ENCODE data around the gene TMEM131. TPM values are rescaled to one million over a fixed set of nuclear protein-coding genes. Genes with fewer than 3 reads are reported as not detected.
A peak's percentile ranks its signal among the peaks of the same experiment; 100 is the strongest.

TMEM131 gene
- total RNA-seq, 8 experiments from 2014 or later: 13.3 to 54.6 (median 20.2) TPM

DNA sequence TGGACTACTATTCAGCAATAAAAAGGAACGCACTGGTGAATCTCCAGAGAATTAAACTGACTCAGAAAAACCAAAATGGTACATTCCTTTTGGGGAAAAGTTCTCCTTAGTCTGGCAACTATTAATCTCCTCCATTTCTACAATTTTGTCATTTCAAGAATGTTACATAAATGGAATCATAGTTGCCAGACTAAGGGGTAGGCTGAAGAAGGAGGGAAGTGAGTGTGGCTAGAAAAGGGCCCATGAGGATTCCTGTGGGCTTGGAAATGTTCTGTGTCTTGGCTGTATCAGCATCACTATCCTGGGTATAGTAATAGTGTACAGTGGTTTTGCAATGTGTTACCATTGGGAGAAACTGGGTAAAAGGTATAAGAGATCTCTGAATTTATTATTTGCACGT, 209.9 kb downstream of the TMEM131 start:
- no peak for ATAC-seq (replicated peaks in 6 of 8)
- in situ Hi-C loops (cut with MboI; ENCODE audit: low pct_unique_long_range_greater_than_20kb in 2 of 9, low sequenced_read_pairs in 9 of 9, unreplicated experiment in 9 of 9): no loop called here
- Histone ChIP-seq H3K4me3 (no peak overlapping the region), H3K27ac (no peak overlapping the region), H3K4me1 (replicated peaks in 1 of 2) (no peaks in the 10 kb centered on the region)
- 44 to 100% (median 100%) methylated on average over 1 to 2 of the region's 2 CpGs; no CpG with 5 or more reads in 1 of the 10 experiments for WGBS, 10 experiments

DNA sequence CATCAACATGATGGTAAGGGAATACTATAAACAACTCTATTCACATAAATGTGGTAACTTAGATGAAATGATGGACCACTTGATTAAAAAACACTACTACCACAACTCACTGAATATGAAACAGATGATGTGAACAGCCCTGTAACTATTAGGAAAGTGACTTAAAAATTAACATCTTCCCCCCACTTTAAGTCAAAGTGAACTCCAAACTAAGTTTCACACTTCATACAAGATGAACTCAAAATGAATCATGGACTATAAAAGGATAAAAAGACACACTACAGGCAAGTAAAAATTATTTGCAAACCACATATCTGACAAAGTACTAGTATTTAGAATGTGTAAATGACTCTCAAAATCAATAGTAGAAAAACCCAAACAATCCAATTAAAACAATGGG, 210.8 kb downstream of the TMEM131 start:
- Histone ChIP-seq H3K4me3 (no peak overlapping the region), H3K27ac (no peak overlapping the region), H3K4me1 (replicated peaks in 1 of 2) (no peaks in the 10 kb centered on the region)
- ATAC-seq (replicated peaks in 6 of 8): no peak
- in situ Hi-C loops (cut with MboI; ENCODE audit: low pct_unique_long_range_greater_than_20kb in 2 of 9, low sequenced_read_pairs in 9 of 9, unreplicated experiment in 9 of 9): no loop called here

DNA sequence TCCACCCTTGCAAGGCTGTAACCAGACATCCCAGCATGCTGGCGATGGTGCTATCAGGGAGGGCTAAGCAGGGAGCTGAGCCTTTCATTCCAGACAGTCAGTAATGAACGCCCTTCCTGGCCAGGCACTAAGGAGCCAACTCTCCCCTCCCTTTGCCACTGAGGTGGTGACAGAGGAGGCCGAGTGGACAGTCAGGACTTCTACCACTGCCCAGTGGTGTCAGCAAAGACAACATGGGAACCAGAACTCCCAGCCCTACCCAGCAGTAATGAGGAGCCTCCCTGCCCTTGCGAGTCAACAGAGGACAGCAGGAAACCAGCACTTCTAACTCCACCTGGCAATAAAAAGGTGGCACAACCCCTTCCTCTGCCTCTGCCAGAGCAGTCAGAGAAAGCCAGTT, 213.8 kb downstream of the TMEM131 start:
- in situ Hi-C loops (cut with MboI; ENCODE audit: low pct_unique_long_range_greater_than_20kb in 2 of 9, low sequenced_read_pairs in 9 of 9, unreplicated experiment in 9 of 9): no loop called here
- no peaks in the 10 kb centered on the region for H3K4me1 ChIP-seq (replicated peaks in 1 of 2)
- H3K27ac ChIP-seq: no peak overlapping the region
- no peak overlapping the region for H3K4me3 ChIP-seq
- 90 to 100% (median 100%) methylated on average over 1 to 2 of the region's 4 CpGs; no CpG with 5 or more reads in 6 of the 10 experiments for WGBS, 10 experiments
- ATAC-seq (replicated peaks in 6 of 8): peak in 2 of 8 experiments; percentile 20 to 53

DNA sequence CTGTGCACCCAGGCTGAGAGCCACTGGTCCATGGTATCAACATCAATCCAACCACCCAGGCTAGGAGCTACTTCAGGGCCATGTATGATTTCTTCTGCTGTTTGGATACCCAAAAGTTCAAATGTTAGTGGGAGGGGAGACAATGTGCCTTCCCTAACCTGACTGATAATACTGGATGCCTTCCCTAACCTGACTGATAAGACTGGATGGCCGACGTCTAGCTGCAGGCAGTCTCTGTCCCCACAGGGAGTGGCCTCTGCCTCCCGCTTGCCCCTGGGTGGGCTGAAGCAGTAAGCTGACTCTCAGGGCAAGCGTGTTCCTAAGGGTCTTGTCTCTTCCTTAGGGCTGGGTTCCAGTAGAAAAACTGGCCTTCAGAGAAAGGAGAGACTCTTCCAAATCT, 216.6 kb downstream of the TMEM131 start:
- in situ Hi-C loops (cut with MboI; ENCODE audit: low pct_unique_long_range_greater_than_20kb in 2 of 9, low sequenced_read_pairs in 9 of 9, unreplicated experiment in 9 of 9): no loop called here
- 90 to 100% methylated on average over 2 of the region's 4 CpGs; no CpG with 5 or more reads in 8 of the 10 experiments for WGBS, 10 experiments
- Histone ChIP-seq H3K4me3 (no peak overlapping the region), H3K4me1 (replicated peaks in 1 of 2) (no peaks in the 10 kb centered on the region), H3K27ac (no peak overlapping the region)
- ATAC-seq (replicated peaks in 6 of 8): no peak

DNA sequence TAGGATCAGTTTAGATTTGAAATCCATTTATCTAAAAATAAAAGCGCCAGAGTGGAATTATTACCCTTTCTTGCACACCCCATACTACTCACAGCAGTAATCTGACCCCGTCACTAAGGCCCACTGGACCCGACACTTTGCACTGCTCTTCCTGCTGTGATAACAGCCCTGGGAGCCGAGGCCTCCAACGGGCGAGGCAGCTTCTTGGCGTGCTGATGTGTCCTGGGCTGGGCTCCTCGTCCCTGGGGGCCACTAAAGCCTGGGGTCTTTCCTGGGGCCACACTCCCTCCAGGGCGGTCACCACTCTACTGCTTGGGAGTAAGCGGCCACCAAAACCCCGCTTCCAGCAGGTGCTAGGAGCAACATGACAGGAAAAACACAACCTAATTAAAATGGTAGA, 220.7 kb downstream of the TMEM131 start:
- ATAC-seq (replicated peaks in 6 of 8): no peak
- WGBS, 10 experiments: 89 to 100% (median 91%) methylated on average over 2 to 9 of the region's 11 CpGs; no CpG with 5 or more reads in 3 of the 10 experiments
- Histone ChIP-seq H3K4me1 (replicated peaks in 1 of 2) (peaks cover 3 to 4% of the 10 kb centered on the region in 2 donors), H3K4me3 (no peak overlapping the region), H3K27ac (no peak overlapping the region)
- in situ Hi-C loops (cut with MboI; ENCODE audit: low pct_unique_long_range_greater_than_20kb in 2 of 9, low sequenced_read_pairs in 9 of 9, unreplicated experiment in 9 of 9): no loop called here

DNA sequence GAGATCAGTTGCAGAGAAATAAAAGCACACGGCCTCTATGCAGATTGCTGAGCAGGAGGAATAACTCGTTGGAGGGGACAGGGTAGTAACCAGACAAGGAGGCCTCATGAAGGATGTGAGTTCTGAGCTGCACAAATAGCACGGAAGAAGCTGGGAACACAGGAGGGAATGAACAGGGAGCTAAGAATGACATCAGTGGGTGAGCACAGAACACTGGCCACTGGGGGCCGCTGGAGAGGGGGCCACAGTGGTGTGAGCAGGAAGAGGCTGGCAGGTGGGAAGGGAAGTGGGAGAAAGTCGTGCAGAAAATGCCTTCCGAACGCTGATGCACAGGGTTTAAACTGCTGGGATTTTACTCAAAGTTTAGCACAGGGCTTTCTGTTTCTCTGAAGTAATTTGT, 221.3 kb downstream of the TMEM131 start:
- in situ Hi-C loops (cut with MboI; ENCODE audit: low pct_unique_long_range_greater_than_20kb in 2 of 9, low sequenced_read_pairs in 9 of 9, unreplicated experiment in 9 of 9): no loop called here
- WGBS, 10 experiments: 60 to 100% (median 76%) methylated on average over 1 to 6 of the region's 7 CpGs; no CpG with 5 or more reads in 2 of the 10 experiments
- H3K27ac ChIP-seq: no peak overlapping the region
- peaks cover 3 to 6% of the 10 kb centered on the region in 2 donors for H3K4me1 ChIP-seq (replicated peaks in 1 of 2)
- H3K4me3 ChIP-seq: no peak overlapping the region
- ATAC-seq (replicated peaks in 6 of 8): peak in 4 of 8 experiments; percentile 36 to 79 (median 72)

DNA sequence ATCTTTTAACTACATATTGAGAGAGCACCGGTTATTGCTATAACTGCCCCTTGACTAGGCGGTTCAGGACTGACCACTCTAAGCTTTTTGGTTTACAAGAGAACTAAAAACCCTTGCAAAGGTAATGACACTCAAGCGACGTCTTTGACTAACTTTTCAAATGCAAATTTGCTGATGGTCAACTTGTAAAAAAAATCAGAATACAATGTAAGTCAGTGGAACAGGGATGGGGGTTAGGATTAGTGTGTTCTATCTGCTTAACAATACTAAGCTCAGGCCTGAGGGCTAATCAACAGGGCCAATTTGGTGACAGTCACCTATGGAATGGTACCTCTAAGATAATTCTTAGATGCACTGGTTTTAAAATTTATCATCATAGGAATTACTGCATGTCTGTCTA, 225.3 kb downstream of the TMEM131 start:
- no peak overlapping the region for H3K27ac ChIP-seq
- in situ Hi-C loops (cut with MboI; ENCODE audit: low pct_unique_long_range_greater_than_20kb in 2 of 9, low sequenced_read_pairs in 9 of 9, unreplicated experiment in 9 of 9): no loop called here
- no peak overlapping the region for H3K4me3 ChIP-seq
- WGBS, 10 experiments: 19 to 100% (median 54%) methylated on average over 1 to 3 of the region's 4 CpGs
- no peak for ATAC-seq (replicated peaks in 6 of 8)
- H3K4me1 ChIP-seq (replicated peaks in 1 of 2): peaks cover 3 to 6% of the 10 kb centered on the region in 2 donors

DNA sequence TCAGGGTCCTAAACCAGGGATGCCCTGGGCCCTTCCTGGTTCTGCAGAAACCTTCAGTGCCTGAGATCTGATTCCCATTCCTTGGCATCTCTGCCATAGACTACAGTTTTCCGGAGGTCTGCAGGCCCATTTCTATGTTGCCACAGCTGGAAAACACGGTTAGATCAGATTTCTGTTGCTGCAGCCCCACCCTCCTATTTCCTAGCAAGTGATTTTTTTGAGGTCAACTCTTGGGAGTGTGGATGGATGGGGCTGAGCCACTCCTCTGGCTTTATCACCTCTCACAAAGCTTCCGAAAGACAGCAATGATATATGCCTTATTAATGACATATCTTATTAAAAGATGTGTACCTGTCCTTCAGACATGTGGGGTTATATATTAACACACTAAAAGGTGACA, 226.0 kb downstream of the TMEM131 start:
- H3K4me3 ChIP-seq: no peak overlapping the region
- in situ Hi-C loops (cut with MboI; ENCODE audit: low pct_unique_long_range_greater_than_20kb in 2 of 9, low sequenced_read_pairs in 9 of 9, unreplicated experiment in 9 of 9): no loop called here
- WGBS, 10 experiments: 33 to 100% (median 67%) methylated on average over 1 to 3 of the region's 3 CpGs; no CpG with 5 or more reads in 4 of the 10 experiments
- ATAC-seq (replicated peaks in 6 of 8): peak in 3 of 8 experiments; percentile 16 to 89 (median 87)
- H3K27ac ChIP-seq: no peak overlapping the region
- peaks cover 3 to 6% of the 10 kb centered on the region in 2 donors for H3K4me1 ChIP-seq (replicated peaks in 1 of 2)

DNA sequence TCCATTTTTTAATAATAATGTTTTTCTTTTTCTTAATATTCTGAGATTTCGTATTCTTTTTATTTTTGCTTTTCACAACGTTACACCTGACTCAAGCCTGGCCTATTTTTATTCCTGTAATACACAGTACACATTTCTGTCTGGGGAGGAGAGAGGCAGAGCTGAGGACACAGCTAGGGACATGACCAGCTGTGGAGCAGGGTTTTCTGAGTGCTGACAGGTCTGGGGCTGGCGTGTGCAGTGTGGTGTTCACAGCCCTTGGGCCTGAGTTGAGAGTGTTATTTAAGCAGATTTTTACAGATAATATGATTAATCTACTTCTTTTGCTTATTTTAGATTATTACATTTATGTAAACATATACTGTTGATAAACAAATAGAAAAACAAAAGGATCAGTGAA, 226.4 kb downstream of the TMEM131 start:
- Histone ChIP-seq H3K27ac (no peak overlapping the region), H3K4me3 (no peak overlapping the region), H3K4me1 (replicated peaks in 1 of 2) (peaks cover 3 to 6% of the 10 kb centered on the region in 2 donors)
- WGBS, 10 experiments: 47 to 100% (median 93%) methylated on average over 2 to 3 of the region's 3 CpGs
- ATAC-seq (replicated peaks in 6 of 8): peak in 2 of 8 experiments; percentile 46 to 52
- in situ Hi-C loops (cut with MboI; ENCODE audit: low pct_unique_long_range_greater_than_20kb in 2 of 9, low sequenced_read_pairs in 9 of 9, unreplicated experiment in 9 of 9): no loop called here

DNA sequence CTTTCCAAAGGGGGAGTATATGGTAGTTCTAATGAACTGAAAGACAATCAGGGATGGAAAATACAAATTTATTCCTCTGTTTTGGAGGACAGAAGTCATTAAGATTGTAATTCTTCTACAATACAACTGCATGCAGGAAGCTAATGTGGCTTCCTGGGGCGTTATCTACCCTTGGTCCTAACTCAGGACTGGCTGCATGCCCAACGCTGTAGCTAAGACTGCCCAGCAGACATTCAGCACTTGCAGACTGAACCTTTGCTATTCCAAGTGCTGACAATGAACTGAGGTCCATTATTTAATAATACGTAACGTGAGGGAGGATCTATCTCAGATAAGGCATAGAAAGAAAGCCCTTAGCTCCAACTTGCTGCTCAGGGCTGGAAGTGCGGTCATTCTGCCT, 229.2 kb downstream of the TMEM131 start:
- in situ Hi-C loops (cut with MboI; ENCODE audit: low pct_unique_long_range_greater_than_20kb in 2 of 9, low sequenced_read_pairs in 9 of 9, unreplicated experiment in 9 of 9): no loop called here
- no peak for ATAC-seq (replicated peaks in 6 of 8)
- no peak overlapping the region for H3K27ac ChIP-seq
- H3K4me1 ChIP-seq (replicated peaks in 1 of 2): peaks cover 3 to 6% of the 10 kb centered on the region in 2 donors
- no peak overlapping the region for H3K4me3 ChIP-seq
- 93 to 100% (median 96%) methylated on average over 2 to 5 of the region's 5 CpGs; no CpG with 5 or more reads in 1 of the 10 experiments for WGBS, 10 experiments

DNA sequence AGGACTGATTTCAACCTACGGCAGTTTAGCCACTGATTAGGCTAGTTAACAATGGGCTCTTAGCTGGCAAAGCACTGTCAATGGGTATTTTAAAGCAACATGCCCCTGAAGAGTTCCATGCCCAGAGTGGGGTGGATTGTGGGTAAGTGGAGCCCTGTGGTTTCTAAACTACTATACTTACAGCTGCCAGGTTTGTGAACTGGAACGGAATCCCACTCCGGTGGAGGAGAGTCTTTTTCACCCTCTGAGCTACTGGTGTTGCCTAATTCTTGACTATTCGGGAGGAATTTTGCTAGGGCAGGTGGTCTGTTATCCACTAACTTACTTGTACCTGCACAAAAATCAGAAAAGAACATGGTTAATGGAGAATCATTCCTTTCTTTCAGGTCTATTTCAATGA, 229.8 kb downstream of the TMEM131 start:
- 83 to 100% (median 100%) methylated on average over 1 to 4 of the region's 4 CpGs; no CpG with 5 or more reads in 1 of the 10 experiments for WGBS, 10 experiments
- no peak overlapping the region for H3K27ac ChIP-seq
- peaks cover 3 to 6% of the 10 kb centered on the region in 2 donors for H3K4me1 ChIP-seq (replicated peaks in 1 of 2)
- in situ Hi-C loops (cut with MboI; ENCODE audit: low pct_unique_long_range_greater_than_20kb in 2 of 9, low sequenced_read_pairs in 9 of 9, unreplicated experiment in 9 of 9): no loop called here
- ATAC-seq (replicated peaks in 6 of 8): no peak
- no peak overlapping the region for H3K4me3 ChIP-seq

DNA sequence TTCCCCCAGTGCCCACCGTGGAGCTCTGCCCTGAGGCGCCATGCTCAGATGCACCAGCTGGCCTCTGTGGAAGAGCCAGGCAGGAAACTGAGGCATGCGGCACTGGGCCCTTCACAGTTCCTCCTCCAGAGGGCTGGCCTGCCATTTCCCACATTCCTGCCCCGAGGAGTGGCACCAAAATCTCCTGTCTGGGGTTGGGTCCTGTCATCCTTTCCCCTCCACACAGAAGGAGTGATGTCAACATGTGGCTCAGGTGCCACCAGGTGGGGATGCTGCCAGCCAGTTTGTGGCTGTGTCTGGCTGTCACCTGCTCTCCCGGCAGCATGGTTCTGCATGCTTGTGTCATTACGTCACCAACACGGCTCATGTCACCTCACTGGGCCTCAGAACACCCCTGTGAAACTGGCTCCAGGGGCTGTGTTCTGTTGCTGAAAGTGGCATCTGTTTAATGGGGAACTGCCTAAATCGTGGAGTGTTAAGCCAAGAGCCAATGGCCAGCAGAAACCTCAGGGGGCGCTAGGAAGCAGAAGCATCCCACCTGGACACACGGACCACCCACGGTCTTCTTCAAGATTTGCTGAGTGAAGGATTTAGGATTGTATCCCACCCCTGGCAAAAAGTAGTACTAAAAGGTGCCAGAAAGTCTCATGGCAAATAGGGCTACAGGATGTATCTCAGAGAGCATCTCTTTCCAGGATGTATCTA, 231.0 kb downstream of the TMEM131 start:
- ATAC-seq (replicated peaks in 6 of 8): no peak
- Histone ChIP-seq H3K27ac (no peak overlapping the region), H3K4me1 (replicated peaks in 1 of 2) (no peaks in the 10 kb centered on the region), H3K4me3 (no peak overlapping the region)
- 82 to 100% (median 90%) methylated on average over 1 to 4 of the region's 11 CpGs; no CpG with 5 or more reads in 5 of the 10 experiments for WGBS, 10 experiments
- in situ Hi-C loops (cut with MboI; ENCODE audit: low pct_unique_long_range_greater_than_20kb in 2 of 9, low sequenced_read_pairs in 9 of 9, unreplicated experiment in 9 of 9): no loop called here

DNA sequence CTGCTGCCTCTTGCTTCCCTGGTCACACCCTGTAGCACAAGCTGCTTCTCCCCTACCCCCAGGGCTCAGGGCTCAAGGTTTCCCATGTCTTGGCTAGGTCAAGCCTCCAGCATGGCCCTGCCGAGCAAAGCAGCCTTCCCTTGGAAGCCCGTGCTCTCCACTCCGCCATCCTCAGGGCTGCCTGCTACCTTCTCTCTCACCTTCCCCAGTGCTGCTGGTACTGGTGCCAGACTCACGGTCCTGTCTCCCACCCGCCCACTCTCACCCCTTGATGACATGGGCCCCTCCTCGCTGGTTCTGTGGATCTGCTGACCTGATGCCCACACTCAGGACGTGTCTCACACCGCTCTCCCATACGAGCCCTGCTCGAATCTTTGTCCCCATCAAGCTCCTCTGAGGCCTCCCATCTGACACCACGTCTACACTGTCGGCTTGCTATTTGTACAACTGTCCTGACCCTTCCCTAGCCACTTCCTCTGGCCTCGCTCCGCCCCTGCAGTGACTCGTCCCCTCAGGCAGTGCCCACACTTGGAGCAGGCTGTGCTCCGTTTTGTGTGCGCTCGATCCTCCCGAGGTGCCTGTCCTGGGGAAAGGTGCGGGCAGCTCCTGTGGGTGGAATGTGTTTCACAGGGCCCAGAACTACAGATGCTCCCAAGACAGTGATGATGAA, 232.4 kb downstream of the TMEM131 start:
- H3K4me3 ChIP-seq: no peak overlapping the region
- 57 to 97% (median 92%) methylated on average over 3 to 8 of the region's 20 CpGs; no CpG with 5 or more reads in 3 of the 10 experiments for WGBS, 10 experiments
- ATAC-seq (replicated peaks in 6 of 8): peak in 2 of 8 experiments; percentile 32 to 37
- H3K27ac ChIP-seq: no peak overlapping the region
- no peaks in the 10 kb centered on the region for H3K4me1 ChIP-seq (replicated peaks in 1 of 2)
- in situ Hi-C loops (cut with MboI; ENCODE audit: low pct_unique_long_range_greater_than_20kb in 2 of 9, low sequenced_read_pairs in 9 of 9, unreplicated experiment in 9 of 9): no loop called here
